Stimulated activated CD4-positive, alpha-beta T cell treated with anti-CD3 and anti-CD28 coated beads, Interleukin-2, amount 100 ng/mL, for 24 hours (primary cell): Measurements from ENCODE around the gene ATAD3C.
"Not testable (repeated sequence)": the region's sequence is repeated elsewhere in the genome, so short reads cannot be mapped to it uniquely, and the experiment has no call there.

Experiments used
- DNase-seq, 2 donors: peaks; one replicate each; pipeline ENCODE4 v3.0.0-alpha.2; 2020

ATAD3C gene

DNA sequence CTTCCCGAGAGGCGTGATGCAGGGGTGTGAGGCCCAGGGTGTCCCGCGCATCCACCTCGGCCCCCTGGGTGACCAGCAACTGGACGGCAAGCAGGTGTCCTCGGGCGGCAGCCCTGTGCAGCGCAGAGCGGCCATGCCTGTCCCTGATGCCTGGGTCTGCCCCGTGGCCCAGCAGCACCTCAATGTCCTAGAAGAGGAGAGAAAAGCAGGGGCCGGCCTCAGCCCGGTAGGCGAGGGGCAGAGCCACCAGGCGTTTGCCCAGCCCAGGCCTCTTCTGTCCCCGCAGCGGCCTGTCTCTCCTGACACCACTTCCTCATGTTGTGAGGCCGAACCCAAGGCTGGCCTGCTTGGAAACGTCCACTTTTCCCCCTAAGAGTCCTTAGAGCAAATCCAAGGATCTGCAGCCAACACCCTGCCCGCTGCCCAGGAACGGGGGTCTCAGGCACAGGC is 30.1 kb upstream of the ATAD3C start:
- no peak for DNase-seq

DNA sequence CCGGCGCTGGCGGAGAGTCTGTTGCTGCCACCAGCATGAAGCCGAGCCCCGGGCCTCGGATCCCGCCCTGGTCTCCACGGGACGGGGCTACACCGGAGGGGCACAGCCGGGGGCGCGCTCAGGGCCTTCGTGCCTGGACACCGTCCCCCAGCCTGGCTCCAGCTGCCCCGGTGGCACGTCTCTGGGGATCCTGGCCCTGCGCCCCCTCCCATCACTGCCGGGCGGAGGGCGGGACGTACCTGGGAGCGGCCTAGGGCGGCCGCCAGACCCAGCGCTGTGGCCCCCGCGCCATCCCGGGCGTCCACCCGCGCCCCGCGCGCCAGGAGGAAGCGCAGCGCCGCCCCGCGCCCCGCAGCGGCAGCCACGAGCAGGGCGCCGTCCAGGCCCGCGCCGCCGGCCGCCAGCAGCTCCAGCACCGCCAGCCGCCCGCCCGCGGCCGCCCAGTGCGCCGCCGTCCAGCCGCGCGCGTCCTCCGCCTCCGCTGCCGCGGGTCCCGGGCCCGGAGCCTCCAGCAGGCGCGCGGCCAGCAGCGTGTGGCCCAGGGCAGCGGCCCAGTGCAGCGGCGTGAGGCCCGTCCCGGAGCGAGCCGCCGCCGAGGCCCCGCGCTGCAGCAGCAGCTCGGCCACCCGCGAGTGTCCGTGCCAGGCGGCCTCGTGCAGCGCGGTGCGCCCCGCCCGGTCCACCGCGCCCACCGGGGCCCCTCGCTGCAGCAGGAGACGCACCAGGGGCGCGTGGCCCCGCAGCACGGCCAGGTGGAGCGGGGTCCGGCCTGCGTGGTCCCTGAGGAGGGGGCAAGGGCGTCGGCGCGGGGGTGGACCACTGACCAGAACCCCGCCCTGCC is 29.5 kb upstream of the ATAD3C start:
- DNase-seq, result no peak

DNA sequence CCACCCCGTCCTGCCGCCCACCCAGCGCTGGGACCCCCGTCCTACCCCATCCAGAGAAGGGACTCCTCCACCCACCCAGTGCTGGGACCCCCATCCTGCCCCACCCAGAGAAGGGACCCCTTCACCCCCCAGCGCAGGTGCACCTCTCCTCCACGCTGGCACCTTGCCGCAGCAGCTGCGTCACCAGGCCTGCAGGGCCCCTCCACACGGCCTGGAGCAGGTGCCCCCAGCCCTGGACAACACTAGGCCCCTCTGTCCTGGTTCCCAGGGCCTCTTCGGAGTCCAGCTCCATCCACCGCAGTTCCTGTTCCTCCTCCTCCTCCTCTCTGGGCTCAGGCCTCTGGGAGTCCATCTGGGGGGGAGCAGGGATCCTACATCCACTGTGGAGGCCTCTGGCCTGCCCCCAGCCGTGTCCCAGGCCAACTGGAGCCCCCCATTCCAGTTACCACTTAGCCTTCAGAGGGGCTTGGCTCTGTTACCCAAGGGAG is 28.8 kb upstream of the ATAD3C start:
- DNase-seq, result no peak

DNA sequence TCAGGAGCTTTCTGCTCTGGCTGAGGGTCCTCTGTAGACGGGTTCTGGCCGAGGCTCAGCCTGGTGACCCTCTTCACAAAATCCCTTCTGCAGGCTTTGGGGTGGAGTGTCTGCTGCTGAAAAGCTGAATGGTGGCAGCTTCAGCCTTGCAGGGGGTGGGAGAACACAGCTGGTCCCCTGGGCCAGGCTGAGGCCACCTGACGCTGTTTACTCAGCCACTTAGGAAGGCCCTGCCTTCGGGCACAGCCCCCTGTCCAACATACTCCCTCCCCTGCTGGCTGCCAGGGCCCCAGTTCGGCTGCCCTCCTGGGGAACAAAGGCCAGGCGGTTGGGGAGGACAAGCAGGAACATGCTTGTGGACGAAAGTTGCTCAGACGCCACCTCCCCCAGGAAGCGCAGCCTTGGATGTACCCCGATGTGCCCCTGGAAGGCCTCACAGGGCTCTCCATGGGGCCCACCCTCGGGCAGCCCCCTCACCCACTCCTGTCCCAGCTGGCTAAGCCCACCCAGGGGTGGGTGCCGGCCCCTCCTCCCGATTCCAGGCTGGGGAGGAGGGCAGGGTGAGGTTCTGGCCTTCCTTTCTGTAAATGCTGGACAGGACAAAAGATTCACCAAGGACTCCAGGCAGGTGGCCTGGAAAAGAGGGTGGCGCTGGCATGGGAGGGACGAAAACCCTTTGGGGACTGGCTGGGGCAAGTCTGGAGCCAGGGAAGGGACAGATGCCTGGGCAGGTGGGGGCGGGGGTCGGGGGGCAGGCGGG is 28.2 kb upstream of the ATAD3C start, which contains the start of gene ANKRD65:
ANKRD65 (minus strand) TSS at position 130 of the 760 bp plus-strand sequence. CDS start 271 bp downstream, outside the sequence.
- DNase-seq, result no peak

DNA sequence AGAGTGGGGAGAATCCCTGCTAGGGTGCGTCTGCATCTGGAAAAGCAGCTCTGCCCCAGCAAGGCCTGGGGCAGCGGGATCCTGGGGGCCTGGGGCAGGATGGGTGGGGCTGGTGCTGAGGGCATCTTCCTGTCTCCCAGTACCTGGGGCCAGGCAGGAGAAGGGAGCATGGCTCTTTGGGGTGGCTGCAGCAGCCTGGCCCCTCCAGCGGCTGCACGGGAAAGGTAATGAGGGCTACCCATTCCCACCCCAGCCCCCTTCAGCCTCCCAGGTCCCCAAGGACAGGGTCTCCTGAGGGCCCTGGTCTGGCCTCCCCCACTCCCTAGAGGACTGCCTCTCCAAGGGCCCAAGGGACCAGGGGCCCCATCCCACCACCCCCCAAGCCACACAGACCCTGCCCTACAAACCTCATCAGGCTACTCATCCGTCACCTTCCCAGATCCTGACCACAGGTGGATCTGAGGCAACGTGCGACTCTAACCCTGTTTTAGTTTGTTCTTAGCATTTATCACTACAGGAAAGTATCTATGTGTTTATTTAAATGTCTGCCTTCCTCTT is 27.5 kb upstream of the ATAD3C start:
- no peak for DNase-seq

DNA sequence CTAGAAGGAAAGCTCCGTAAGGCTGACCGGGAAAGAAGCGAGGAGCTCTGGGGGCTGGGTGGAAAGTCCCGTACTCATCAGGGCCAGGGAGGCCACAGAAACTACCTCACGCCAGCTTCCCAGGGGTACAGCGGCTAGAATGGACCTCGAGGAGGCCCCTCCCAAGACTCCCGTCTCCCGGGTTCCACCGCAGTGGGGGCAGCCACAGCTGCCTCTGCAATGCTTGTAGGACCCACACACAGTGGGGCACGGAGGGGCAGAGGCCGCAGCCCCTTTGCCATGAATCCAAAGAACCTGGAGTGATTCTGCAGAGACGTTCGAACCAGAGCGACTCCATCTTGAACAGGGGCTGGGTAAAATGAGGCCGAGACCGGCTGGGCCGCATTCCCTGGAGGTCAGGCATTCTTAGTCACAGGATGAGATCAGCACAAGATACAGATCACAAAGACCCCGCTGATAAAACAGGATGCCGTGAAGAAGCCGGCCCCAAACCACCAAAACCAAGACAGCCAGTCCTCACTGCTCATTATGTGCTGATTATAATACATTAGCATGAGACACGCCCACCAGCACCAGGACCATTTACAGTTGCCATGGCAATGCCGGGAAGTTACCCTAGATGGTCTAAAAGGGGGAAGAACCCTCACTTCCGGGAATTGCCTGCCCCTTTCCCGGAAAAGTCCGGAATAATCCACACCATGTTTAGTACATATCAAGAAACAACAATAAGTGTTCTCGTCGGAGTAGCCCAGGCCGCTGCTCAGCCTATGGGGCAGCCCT is 26.8 kb upstream of the ATAD3C start:
- DNase-seq, result no peak

DNA sequence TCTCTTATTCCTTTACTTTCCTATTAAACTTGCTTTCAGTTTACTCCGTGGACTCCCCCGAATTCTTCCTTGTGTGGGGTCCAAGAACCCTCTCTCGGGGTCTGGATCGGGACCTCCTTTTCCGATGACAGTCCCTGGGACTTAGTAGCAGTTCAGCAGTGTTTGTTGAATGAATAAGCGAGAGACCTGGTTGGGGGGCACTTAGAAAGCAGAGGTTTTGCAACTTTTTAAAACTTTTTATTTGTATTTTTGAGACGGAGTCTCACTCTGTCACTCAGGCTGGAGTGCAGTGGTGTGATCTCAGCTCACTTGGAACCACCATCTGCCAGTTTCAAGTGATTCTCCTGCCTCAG is 26.3 kb upstream of the ATAD3C start:
- no peak for DNase-seq

DNA sequence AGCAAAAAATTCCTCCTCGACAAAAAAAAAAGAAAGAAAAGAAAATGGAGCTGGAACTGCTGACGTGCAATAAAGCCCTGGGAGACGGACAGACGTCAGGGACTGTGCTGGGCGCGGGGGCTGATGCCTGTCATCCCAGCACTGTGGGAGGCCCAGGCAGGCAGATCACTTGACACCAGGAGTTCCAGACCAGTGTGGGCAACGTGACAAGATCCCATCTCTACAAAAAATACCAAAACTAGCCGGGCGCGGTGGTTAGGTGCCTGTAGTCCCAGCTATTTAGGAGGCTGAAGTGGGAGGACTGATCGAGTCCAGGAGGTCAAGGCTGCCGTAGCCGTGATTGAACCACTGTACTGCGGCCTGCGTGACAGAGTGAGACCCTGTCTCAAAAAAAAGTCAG is 24.8 kb upstream of the ATAD3C start:
- DNase-seq, result no peak

DNA sequence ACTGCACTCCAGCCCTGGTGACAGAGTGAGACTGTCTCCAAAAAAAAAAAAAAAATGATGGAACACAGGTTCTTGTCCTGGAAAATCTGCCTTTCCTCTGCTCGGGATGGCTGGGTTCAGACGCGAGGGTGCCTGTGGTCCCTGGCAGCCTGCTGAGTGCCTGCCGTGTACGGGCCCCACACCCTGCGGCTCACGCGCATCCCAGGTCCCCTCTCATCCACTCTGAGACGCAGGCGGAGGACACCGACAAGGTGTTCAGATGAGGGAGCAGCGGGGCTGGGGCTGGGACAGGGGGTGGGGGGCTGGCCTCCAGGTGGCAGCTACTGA is 24.1 kb upstream of the ATAD3C start:
- no peak for DNase-seq

DNA sequence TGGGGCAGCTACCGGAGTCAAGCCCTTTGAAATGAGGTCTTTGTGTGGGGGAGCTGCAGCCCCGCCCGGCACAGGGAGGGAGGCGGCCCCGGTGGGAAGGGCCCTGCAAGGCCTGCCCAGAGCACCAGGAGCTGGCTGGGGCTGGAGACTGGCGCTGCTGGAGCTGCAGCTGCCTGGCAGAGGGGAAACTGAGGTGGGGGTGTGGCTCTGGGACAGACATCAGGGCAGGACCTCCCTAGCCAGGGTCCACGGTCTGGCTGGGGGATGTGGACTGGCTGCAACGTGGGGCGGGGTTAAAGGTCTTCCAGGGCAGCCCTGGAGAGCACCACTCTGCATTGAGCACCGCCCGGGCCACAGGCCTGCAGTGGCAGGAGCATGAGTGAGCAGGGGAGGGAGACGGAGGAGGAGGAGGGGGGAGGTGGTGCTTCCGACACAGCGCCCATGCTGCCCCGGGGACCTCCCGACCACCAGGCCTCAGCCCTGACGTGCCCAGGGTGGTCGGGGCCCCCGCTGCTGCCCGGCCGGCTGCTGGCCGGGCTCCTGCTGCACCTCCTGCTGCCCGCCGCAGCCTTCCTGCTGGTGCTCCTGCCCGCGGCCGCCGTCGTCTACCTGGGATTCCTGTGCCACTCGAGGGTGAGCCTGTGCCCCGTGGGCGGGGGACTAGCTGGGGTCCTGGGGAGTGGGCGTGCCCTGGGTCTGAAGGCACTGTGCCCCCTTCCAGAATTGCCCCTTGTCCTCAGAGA is 23.6 kb upstream of the ATAD3C start:
- DNase-seq, result no peak

DNA sequence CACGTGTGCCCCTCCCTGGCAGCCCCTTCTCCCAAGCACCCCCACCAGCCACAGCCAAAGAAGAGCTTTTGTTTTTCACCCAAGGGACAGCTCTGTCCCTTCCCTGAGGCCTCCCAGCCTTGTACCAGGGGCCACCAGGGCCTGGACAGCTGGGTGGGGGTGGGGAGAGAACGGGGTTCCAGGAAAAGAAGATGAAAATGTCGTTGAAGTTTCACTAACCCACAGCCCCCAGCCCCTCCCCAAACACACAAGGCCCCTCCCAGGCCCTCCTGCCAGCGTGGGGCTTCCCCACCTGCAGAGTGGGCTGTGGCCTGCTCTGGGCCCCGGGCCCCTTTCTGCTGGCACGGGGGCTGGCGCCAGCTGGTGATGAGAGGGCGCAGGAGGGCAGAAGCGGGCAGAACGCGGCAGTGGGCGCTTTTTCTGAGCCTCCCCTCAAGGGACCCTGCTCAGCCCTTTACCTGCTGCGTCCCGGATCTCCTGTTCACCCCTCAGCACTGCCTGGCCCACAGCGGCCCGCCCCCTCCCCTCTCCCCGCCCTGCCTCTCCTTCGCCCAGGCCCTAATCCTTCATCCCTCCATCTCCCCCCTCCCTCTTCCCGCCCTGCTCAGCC is 22.9 kb upstream of the ATAD3C start:
- no peak for DNase-seq

DNA sequence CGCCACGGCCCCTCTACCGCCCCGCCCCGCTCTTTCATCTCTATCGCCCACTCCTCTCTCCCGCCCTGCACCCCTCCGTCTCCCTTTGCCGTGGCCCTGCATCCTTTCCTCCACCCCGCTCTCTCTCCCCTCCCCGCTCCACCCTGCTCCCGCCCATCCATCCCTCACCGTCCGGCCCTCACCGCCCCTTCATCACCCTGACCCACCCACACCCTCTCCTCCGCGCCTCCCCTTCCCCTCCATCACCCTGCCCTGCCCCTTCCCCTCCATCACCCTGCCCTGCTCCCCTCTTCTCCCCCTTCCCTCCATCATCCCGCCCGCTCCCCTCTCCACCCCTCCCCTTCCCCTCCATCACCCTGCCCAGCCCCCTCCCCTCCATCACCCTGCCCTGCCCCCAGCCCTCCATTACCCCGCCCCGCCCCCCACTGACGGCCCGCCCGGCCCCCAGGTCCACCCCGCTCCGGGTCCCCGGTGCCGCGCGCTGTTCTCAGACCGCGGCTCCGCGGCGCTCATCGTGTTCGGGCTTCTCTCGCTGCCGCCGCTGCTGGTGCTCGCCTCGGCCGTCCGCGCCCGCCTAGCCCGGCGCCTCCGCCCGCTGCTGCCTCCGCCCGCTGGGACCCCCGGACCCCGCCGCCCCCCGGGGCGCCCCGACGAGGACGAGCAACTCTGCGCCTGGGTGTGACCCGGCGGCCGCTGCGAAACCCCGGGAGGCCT is 22.2 kb upstream of the ATAD3C start:
- DNase-seq, result no peak

DNA sequence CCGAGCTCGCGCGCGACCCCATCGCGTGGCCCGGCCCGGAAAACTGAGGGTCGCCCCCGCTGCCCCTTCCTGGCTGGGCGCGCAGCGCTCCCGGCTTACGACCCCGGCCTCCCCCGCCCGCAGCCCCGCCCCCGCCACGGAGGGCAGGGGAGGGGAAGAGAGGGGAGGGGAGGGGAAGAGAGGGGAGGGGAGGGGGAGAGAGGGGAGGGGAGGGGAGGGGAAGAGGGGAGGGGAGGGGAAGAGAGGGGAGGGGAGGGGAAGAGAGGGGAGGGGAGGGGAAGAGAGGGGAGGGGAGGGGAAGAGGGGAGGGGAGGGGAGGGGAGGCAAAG is 21.7 kb upstream of the ATAD3C start:
- DNase-seq, result no peak

DNA sequence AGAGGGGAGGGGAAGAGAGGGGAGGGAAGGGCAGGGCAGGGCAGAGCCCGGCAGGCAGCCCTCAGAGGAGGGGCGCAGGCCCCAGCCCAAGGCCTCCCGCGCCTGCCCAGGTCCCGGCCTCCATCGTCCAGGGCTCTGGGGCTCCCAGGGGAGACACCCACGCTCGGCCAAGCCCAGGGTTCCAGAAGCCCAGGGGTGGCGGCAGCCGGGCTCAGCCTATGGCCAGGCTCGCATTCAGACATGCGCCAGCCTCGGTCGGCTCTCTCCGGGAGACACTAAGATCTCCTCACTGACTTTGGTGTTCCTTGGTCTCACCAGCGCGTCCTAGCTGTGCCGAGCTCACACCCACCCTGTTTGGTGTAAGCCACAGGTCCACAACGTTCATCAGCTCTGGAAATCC is 21.3 kb upstream of the ATAD3C start:
- no peak for DNase-seq

DNA sequence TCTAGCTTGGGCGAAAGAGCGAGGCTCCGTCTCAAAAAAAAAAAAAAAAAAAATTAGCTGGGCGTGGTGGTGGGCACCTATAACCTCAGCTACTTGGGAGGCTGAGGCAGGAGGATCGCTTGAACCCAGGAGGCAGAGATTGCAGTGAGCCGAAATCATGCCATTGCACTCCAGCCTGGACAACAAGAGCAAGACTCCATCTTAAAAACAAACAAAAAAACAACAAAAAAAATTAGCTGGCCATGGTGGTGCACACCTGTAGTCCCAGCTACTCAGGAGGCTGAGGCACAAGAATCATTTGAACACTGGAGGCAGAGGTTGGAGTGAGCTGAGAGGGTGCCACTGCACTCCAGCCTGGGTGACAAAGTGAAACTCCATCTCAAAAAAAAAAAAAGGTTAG is 20.5 kb upstream of the ATAD3C start:
- not testable (repeated sequence) for DNase-seq

DNA sequence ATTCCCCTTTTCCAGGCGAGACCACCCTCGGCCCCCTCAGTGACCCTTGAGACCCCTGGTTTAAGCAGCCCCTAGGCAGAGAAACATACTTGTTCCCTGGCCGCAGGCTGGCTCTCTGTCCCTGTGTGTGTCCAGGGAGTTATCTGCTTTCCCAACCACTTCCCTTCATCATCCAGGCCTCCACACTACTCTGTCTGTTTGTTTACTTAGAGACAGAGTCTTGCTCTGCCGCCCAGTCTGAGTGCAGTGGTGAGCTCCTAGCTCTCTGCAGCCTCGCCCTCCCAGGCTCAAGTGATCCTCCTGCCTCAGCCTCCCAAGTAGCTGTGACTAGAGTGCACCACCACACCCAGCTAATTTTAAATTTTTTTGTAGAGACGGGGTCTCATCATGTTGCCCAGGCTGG is 19.8 kb upstream of the ATAD3C start:
- DNase-seq, result no peak

DNA sequence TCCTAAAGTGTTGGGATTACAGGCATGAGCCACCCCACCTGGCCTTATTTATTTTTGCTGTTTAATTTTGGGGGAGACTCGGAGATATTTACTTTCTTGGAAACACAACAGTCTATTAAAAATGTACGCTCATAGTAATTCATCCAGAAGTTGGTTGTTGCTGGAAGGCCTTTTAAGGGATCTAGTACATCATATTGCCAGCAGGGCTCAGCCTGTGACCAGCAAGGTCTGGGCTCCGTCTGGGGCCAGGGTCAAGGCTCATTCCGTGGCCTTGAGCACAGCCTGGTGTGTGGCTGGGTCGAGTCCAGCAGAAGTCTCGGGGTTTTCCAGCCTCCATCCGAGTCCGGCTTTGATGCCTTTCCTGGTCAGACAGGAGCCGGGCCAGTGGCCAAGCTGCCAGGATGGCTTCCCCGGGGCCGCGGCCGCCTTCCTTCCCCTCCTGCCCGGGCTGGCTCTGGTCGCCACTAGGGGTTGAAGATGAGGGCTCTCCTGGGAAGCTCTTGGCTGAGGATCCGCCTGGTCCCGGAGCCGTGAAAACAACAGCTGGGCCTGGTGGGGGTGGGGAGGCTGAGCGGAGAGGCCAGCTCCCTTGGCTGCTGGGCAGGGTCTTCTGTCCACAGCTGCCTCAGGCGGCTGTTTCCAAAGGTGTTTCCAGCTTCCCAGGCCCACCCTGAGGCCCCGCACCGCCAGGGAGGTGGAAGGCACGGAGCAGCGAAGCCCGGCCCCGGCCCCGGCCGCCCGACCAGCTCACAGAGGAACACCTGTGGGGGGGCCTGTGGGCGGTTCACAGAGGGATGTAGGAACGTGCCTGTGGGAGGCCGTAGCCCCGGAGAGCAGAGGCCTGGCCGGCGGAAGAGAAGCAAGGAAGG is 19.1 kb upstream of the ATAD3C start:
- DNase-seq, result no peak

DNA sequence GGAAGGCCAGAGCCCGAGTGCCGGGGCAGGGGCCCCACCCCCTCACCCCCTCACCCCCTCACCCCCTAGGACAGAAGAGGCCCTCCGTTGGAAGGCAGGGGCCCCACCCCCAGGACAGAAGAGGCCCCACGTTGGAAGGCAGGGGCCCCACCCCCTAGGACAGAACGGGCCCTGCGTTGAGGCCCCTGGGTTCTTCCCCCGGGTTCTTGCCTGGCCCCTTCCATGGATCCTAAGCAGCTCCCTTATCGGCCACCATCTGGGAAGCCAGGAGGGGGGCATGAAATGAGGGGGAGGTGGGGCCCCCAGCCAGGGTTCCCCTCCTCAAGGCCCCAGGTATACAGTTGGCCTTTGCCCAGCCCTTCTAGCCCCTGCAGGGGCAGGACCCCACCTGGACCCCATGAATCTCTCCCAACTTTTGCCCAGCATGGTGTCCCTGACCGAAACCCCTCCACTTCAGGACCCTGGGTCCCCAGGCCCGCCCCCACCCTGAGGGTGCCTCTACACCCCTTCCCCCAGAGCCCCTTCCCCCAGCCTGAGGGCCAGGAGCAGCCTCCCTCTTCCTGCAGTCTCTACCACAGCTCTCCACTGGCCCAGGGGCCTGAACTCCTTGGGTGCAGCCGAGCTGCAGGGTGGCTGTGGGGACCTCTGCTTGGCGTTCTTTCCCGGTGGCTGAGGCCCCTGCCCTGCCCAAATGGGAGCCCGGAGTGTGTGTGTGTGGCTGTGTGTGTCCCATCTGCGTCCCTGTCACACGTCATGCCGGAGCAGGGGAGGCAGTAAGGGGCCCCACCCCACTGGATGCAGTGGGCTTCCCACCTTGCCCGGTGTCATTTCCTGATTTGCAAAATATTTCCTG is 18.3 kb upstream of the ATAD3C start:
- DNase-seq, result no peak

DNA sequence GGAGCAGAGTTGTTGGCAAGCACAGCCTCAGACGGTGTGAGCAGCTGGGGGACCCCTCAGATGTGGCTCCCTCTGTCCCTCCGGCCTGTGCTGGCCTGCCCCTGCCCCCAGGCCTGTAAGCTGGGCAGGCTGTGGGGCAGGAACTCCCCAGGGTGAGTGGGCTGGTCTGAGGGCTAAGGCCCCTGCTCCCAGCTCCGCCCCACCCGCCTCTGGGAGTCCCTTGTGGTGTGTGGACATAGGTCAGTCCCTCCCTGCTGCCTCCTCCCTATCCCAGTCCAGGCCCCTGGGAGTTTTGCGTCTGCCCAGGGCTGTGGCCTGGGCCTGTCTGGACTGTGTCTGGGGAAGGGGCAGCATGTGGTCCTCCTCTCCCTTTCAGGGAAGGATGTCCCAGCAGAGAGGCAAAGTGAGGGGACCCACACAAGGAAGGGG is 17.6 kb upstream of the ATAD3C start:
- DNase-seq, result no peak
